HG02884 (cell line): ENCODE measurements around the gene MOV10L1.
"Not testable (repeated sequence)": the region's sequence is repeated elsewhere in the genome, so short reads cannot be mapped to it uniquely, and the experiment has no call there.

ENCODE experiments used
- ATAC-seq: cut with Tn5 transposase; IDR thresholded peaks from one replicate; pipeline ENCODE4 v1.9.1; 2021; ENCODE audit warnings: mild to moderate bottlenecking, moderate library complexity; ENCODE audit not compliant: unreplicated experiment

Gene MOV10L1

GRCh38 chr22:50151571-50152537 lies 62.0 kb downstream of the MOV10L1 start:
- no peak for ATAC-seq

- ATAC-seq: no peak
Observed at GRCh38 chr22:50153056-50153755, 63.4 kb downstream of the MOV10L1 start.

GRCh38 chr22:50153756-50154140 lies 63.9 kb downstream of the MOV10L1 start:
- ATAC-seq: no peak

GRCh38 chr22:50157709-50158375 lies 68.0 kb downstream of the MOV10L1 start:
- ATAC-seq: no peak

GRCh38 chr22:50160947-50161346 lies 71.1 kb downstream of the MOV10L1 start:
- no peak for ATAC-seq

- ATAC-seq: no peak
Observed at GRCh38 chr22:50161508-50162390, 71.9 kb downstream of the MOV10L1 start.

- ATAC-seq: no peak
Observed at GRCh38 chr22:50162391-50162956, 72.7 kb downstream of the MOV10L1 start.

GRCh38 chr22:50165436-50166123 lies 75.8 kb downstream of the MOV10L1 start:
- no peak for ATAC-seq

- ATAC-seq: no peak
Observed at GRCh38 chr22:50167689-50168489, 78.1 kb downstream of the MOV10L1 start.

- ATAC-seq: not testable (repeated sequence)
Observed at GRCh38 chr22:50168490-50169180, 78.8 kb downstream of the MOV10L1 start.

- no peak for ATAC-seq
Observed at GRCh38 chr22:50169181-50169759, 79.5 kb downstream of the MOV10L1 start.

GRCh38 chr22:50169774-50170341 lies 80.1 kb downstream of the MOV10L1 start:
- no peak for ATAC-seq

- ATAC-seq: no peak
Observed at GRCh38 chr22:50170453-50171318, 80.9 kb downstream of the MOV10L1 start, which contains the start of gene PANX2. PANX2 (plus strand) TSS chr22:50170731; CDS start chr22:50170731, 0 bp downstream.

- no peak for ATAC-seq
Observed at GRCh38 chr22:50171319-50171964, 81.6 kb downstream of the MOV10L1 start.

- ATAC-seq: no peak
Observed at GRCh38 chr22:50171965-50172421, 82.2 kb downstream of the MOV10L1 start.
